PC-3 (cell line): Measurements from ENCODE around the gene SLC7A10. TPM values are rescaled to one million over a fixed set of nuclear protein-coding genes. Genes with fewer than 3 reads are reported as not detected.

Source experiments
- ATAC-seq: fragments of 200-7000 bp; cut with Tn5 transposase; 2 replicates; pipeline ENCODE4 v1.9.1; 2020; ENCODE audit warnings: mild to moderate bottlenecking, moderate library complexity
- BruUV-seq: library from RNA; stranded (reverse); fragments of 400-500 nt; replicated peaks from 2 replicates; lab custom pipeline; 2021; lab: Mats Ljungman, UMichigan
- CTCF ChIA-PET: fragments of 300-600 bp; sonication (Branson Sonifier 250); formaldehyde crosslinking; loops from one replicate; lab custom pipeline; 2022; ENCODE audit warnings: antibody characterized with exemption; lab: Charles Lee
- POLR2A ChIA-PET: fragments of 300-600 bp; sonication (Branson Sonifier 250); formaldehyde crosslinking; loops from one replicate; lab custom pipeline; 2022; ENCODE audit warnings: antibody characterized with exemption; ENCODE audit not compliant: unreplicated experiment; lab: Charles Lee
- DNase-seq: peaks from one replicate; pipeline ENCODE4 v3.0.0-alpha.2; 2015
- H2AFZ ChIP-seq: fragments of 300-600 bp; sonication (generic); 2 replicates; pipeline ENCODE4 v1.6.0; 2016; ENCODE audit warnings: antibody characterized with exemption, low read length
- H3F3A ChIP-seq: fragments of 300-600 bp; sonication (generic); one replicate; pipeline ENCODE4 v1.6.0; 2017; ENCODE audit warnings: antibody characterized with exemption, low read length, control low read depth, mild to moderate bottlenecking; ENCODE audit not compliant: unreplicated experiment
- H3K27ac ChIP-seq: fragments of 300-600 bp; sonication (generic); 2 replicates; pipeline ENCODE4 v1.5.1; 2016; ENCODE audit warnings: mild to moderate bottlenecking, low read length
- H3K27me3 ChIP-seq: fragments of 300-600 bp; sonication (generic); 2 replicates; pipeline ENCODE4 v1.6.1; 2016; ENCODE audit warnings: low read length, mixed read lengths
- H3K36me3 ChIP-seq: fragments of 300-600 bp; sonication (generic); 2 replicates; pipeline ENCODE4 v1.6.1; 2016; ENCODE audit warnings: low read depth, mixed run types, low read length, mixed read lengths
- H3K4me1 ChIP-seq: fragments of 300-600 bp; sonication (generic); 2 replicates; pipeline ENCODE4 v1.5.1; 2016; ENCODE audit warnings: low read length; ENCODE audit not compliant: insufficient read depth
- H3K4me2 ChIP-seq: fragments of 300-600 bp; sonication (generic); 2 replicates; pipeline ENCODE4 v1.6.0; 2016; ENCODE audit warnings: low read length
- H3K4me3 ChIP-seq: fragments of 300-600 bp; sonication (generic); 2 replicates; pipeline ENCODE4 v1.5.1; 2016; ENCODE audit warnings: mild to moderate bottlenecking, low read length, mixed read lengths
- H3K79me2 ChIP-seq: fragments of 300-600 bp; sonication (generic); 2 replicates; pipeline ENCODE4 v1.6.1; 2017; ENCODE audit warnings: low read length, mixed read lengths
- H3K9ac ChIP-seq: fragments of 300-600 bp; sonication (generic); 2 replicates; pipeline ENCODE4 v1.6.0; 2016; ENCODE audit warnings: mild to moderate bottlenecking, low read length
- H3K9me2 ChIP-seq: fragments of 300-600 bp; sonication (generic); replicated peaks from 2 replicates; pipeline ENCODE4 v1.6.1; 2016; ENCODE audit warnings: mixed run types, low read length, mixed read lengths
- H3K9me3 ChIP-seq: fragments of 300-600 bp; sonication (generic); 2 replicates; pipeline ENCODE4 v1.6.1; 2016; ENCODE audit warnings: low read length, mixed read lengths
- H4K20me1 ChIP-seq: fragments of 300-600 bp; sonication (generic); 2 replicates; pipeline ENCODE4 v1.6.1; 2016; ENCODE audit warnings: low read length, mixed read lengths
- EZH2 ChIP-seq: fragments of 300-600 bp; sonication (generic); IDR thresholded peaks from one replicate; pipeline ENCODE4 v1.6.1; 2017; ENCODE audit warnings: antibody characterized with exemption, mild to moderate bottlenecking, low read length; ENCODE audit not compliant: unreplicated experiment
- EZH2phosphoT487 ChIP-seq: fragments of 300-600 bp; sonication (generic); IDR thresholded peaks from 2 replicates; pipeline ENCODE4 v1.6.1; 2018; ENCODE audit warnings: mild to moderate bottlenecking, antibody characterized with exemption, low read length, borderline replicate concordance
- intact Hi-C: fragments of 100-400 bp; cut with micrococcal nuclease; formaldehyde crosslinking; loops from 2 replicates; pipeline ENCODE4 v1.9.0; 2023
- total RNA-seq: library from RNA; depleted of rRNA; stranded (reverse); fragments of >200 nt; gene quantifications from 2 replicates; pipeline ENCODE4 v1.2.3, GENCODE V29; 2014
- TF ChIP-seq, protein P1 (sequence below): fragments of 300-600 bp; sonication (generic); conservative IDR thresholded peaks from 2 replicates; pipeline ENCODE4 v1.5.1; 2017; ENCODE audit warnings: antibody characterized with exemption, low read depth, mild to moderate bottlenecking, low read length

Gene SLC7A10
- total RNA-seq, 1 experiment from 2014 or later = not detected

DNA sequence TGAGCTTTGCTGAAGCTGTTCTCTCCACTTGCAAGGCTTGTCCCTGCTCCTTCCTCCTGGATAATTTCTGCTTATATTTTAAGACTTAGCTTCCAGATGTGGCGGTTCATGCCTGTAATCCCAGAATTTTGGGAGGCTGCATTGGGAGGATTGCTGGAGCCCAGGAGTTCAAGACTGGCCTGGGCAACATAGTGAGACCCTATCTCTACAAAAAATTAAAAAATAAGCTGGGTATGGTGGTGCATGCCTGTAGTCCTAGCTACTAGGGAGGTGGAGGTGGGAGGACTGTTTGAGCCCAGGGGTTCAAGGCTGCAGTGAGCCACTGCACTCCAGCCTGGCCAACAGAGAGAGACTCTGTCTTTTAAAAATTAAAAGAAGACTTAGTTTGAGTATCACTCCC, 45.1 kb upstream of the SLC7A10 start:
- Histone ChIP-seq H2AFZ (no peak overlapping the region), H3K9ac (no peak overlapping the region), H3K9me2 (no peaks in the 10 kb centered on the region), H3K4me2 (no peak overlapping the region), H3K27ac (no peak overlapping the region), H3K9me3 (no peaks in the 10 kb centered on the region), H3K79me2 (no peaks in the 10 kb centered on the region), H3K4me1 (peaks cover 11% of the 10 kb centered on the region), H3F3A (no peaks in the 10 kb centered on the region), H3K36me3 (no peaks in the 10 kb centered on the region), H3K4me3 (no peak overlapping the region), H3K27me3 (no peaks in the 10 kb centered on the region), H4K20me1 (no peaks in the 10 kb centered on the region)
- ChIA-PET CTCF (no interaction called here), POLR2A (no interaction called here)
- no peak for DNase-seq
- TF ChIP-seq, protein P1, sequence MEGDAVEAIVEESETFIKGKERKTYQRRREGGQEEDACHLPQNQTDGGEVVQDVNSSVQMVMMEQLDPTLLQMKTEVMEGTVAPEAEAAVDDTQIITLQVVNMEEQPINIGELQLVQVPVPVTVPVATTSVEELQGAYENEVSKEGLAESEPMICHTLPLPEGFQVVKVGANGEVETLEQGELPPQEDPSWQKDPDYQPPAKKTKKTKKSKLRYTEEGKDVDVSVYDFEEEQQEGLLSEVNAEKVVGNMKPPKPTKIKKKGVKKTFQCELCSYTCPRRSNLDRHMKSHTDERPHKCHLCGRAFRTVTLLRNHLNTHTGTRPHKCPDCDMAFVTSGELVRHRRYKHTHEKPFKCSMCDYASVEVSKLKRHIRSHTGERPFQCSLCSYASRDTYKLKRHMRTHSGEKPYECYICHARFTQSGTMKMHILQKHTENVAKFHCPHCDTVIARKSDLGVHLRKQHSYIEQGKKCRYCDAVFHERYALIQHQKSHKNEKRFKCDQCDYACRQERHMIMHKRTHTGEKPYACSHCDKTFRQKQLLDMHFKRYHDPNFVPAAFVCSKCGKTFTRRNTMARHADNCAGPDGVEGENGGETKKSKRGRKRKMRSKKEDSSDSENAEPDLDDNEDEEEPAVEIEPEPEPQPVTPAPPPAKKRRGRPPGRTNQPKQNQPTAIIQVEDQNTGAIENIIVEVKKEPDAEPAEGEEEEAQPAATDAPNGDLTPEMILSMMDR = no peak
- no peak for TF ChIP-seq EZH2
- BruUV-seq = no TSS peak
- ATAC-seq = no peak
- intact Hi-C loops = no loop called here

DNA sequence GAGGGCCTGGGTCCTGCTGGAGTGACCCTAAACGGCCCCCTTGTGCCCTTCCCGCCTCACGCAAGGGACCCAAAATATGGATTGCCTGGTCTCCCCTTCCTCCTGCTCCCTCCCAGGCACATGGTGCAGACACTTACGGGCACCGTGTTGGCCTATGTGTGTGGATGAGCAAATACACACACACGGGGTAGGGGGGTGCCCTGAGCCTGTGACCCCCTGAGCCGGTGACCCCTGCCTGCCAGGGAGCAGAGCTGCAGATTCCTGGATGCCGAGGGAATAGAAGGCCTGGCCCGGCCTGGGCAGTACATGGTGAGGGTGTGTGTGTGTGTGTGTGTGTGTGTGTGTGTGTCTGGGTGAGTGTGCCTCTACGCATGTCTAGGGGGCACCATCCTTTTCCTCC, 43.4 kb upstream of the SLC7A10 start:
- H3K9me2 ChIP-seq = no peaks in the 10 kb centered on the region
- no peaks in the 10 kb centered on the region for H3K36me3 ChIP-seq
- H3K27ac ChIP-seq = no peak overlapping the region
- CTCF ChIA-PET = no interaction called here
- BruUV-seq = no TSS peak
- no peak for TF ChIP-seq EZH2
- TF ChIP-seq, protein P1 = no peak
- no peak for TF ChIP-seq EZH2phosphoT487
- no peak overlapping the region for H2AFZ ChIP-seq
- ATAC-seq (no peak), DNase-seq (no peak)
- intact Hi-C loops = no loop called here
- no peak overlapping the region for H3K4me3 ChIP-seq
- H3K79me2 ChIP-seq = no peaks in the 10 kb centered on the region
- POLR2A ChIA-PET = no interaction called here
- no peak overlapping the region for H3K9ac ChIP-seq
- H4K20me1 ChIP-seq = no peaks in the 10 kb centered on the region
- H3K4me2 ChIP-seq = no peak overlapping the region
- no peaks in the 10 kb centered on the region for H3K9me3 ChIP-seq
- peaks cover 2% of the 10 kb centered on the region; the same call in 1 of the 2 replicates for H3K4me1 ChIP-seq
- no peaks in the 10 kb centered on the region for H3K27me3 ChIP-seq
- H3F3A ChIP-seq = no peaks in the 10 kb centered on the region

DNA sequence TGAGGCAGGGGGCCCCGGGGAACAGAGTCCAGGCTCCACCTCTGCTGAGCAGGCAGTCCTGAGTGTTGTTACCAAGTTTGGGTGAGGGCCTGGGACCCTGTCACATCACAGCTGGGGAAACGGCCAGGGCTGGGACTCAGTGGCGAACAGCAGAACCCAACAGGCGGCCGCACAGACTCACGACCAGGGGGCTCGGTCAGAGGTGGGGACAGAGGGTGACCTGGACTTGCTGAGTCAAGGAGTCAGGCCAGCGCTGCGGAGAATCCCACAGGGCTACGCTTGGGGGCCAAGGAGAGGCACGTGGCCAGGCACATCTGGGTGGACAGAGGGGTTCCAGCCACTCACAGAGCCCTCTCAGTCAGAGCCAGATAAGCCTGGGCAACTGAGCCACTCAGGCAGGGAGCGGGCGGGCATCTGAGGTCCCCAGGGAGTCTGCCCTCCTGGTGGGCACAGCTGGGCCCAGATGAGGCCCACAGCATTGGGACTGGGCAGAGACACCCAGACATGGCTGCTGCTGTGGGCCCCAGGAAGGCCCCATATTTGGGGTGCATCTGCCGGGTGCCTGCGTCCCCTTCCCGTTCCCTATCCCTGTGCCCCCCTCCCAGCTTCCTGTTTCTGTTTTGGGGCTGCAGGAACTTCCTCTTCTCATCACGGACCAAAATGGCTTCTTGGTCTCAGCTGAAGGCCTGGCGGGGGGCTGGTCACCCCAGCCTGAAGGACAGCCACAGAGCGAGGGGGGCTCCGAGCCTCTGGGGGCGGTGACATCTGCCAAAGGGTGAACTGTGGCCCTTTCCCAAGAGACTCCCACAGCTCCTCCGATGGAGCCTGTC, 42.7 kb upstream of the SLC7A10 start:
- POLR2A ChIA-PET = no interaction called here
- DNase-seq (no peak), ATAC-seq (no peak)
- H3K36me3 ChIP-seq = no peaks in the 10 kb centered on the region
- H3K4me2 ChIP-seq = no peak overlapping the region
- H2AFZ ChIP-seq = no peak overlapping the region
- H3K9me2 ChIP-seq = no peaks in the 10 kb centered on the region
- no peaks in the 10 kb centered on the region for H3K79me2 ChIP-seq
- no peaks in the 10 kb centered on the region for H3K27me3 ChIP-seq
- intact Hi-C loops = no loop called here
- no peak overlapping the region for H3K9ac ChIP-seq
- no peaks in the 10 kb centered on the region for H3K9me3 ChIP-seq
- H3F3A ChIP-seq = no peaks in the 10 kb centered on the region
- TF ChIP-seq EZH2phosphoT487 (no peak), EZH2 (no peak)
- TF ChIP-seq, protein P1 = no peak
- H3K27ac ChIP-seq = no peak overlapping the region
- CTCF ChIA-PET = no interaction called here
- no peaks in the 10 kb centered on the region for H4K20me1 ChIP-seq
- H3K4me3 ChIP-seq = no peak overlapping the region
- no TSS peak for BruUV-seq
- H3K4me1 ChIP-seq = no peaks in the 10 kb centered on the region
